ENCODE data around the gene PRDX3.

DNA sequence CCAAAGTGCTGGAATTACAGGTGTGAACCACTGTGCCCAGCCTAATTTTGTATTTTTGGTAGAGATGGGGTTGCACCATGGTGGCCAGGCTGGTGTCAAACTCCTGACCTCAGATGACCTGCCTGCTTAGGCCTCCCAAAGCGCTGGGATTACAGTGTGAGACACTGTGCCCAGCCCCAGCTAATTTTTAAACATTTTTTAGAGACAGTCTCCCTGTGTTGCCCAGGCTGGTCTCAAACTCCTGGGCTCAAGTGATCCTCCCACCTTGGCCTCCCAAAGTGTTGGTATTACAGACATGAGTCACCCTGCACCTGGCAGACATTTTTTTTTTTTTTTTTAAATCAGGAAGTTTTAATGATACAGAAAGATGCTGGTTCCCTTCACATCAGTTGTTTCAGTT is 59.2 kb downstream of the PRDX3 start:
- TF ChIP-seq, protein P1, sequence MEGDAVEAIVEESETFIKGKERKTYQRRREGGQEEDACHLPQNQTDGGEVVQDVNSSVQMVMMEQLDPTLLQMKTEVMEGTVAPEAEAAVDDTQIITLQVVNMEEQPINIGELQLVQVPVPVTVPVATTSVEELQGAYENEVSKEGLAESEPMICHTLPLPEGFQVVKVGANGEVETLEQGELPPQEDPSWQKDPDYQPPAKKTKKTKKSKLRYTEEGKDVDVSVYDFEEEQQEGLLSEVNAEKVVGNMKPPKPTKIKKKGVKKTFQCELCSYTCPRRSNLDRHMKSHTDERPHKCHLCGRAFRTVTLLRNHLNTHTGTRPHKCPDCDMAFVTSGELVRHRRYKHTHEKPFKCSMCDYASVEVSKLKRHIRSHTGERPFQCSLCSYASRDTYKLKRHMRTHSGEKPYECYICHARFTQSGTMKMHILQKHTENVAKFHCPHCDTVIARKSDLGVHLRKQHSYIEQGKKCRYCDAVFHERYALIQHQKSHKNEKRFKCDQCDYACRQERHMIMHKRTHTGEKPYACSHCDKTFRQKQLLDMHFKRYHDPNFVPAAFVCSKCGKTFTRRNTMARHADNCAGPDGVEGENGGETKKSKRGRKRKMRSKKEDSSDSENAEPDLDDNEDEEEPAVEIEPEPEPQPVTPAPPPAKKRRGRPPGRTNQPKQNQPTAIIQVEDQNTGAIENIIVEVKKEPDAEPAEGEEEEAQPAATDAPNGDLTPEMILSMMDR (conservative IDR thresholded peaks at IDR 0.05; ENCODE audit: low read length), result no peak
- TF ChIP-seq EZH2phosphoT487 (IDR thresholded peaks at IDR 0.05; ENCODE audit: borderline replicate concordance, low read depth, low read length), result no peak
